ENCODE data around the gene TXNDC17.
"Not testable (repeated sequence)": the region's sequence is repeated elsewhere in the genome, so short reads cannot be mapped to it uniquely, and the experiment has no call there.

The TXNDC17 gene

GRCh38 chr17:6684460-6684783, 43.6 kb downstream of the TXNDC17 start:
- DNase-seq (ENCODE audit: low spot score), result no peak

GRCh38 chr17:6684881-6685767, 44.3 kb downstream of the TXNDC17 start:
- DNase-seq (ENCODE audit: low spot score), result no peak

GRCh38 chr17:6686026-6686425, 45.2 kb downstream of the TXNDC17 start:
- DNase-seq (ENCODE audit: low spot score), result no peak

GRCh38 chr17:6688944-6689343, 48.1 kb downstream of the TXNDC17 start:
- DNase-seq (ENCODE audit: low spot score), result no peak

- DNase-seq (ENCODE audit: low spot score), result no peak
These were observed 49.8 kb downstream of the TXNDC17 start for GRCh38 chr17:6690641-6691040.

- DNase-seq (ENCODE audit: low spot score), result no peak
These were observed 50.7 kb downstream of the TXNDC17 start for GRCh38 chr17:6691546-6691945.

GRCh38 chr17:6691958-6692357, 51.1 kb downstream of the TXNDC17 start:
- DNase-seq (ENCODE audit: low spot score), result not testable (repeated sequence)

Measured in RKO (cell line).